ENCODE measurements around the gene NIPAL3. TPM values are rescaled to one million over a fixed set of nuclear protein-coding genes. Genes with fewer than 3 reads are reported as not detected.
A peak's percentile ranks its signal among the peaks of the same experiment; 100 is the strongest.

NIPAL3 gene
- total RNA-seq, 1 experiment from 2014 or later, result 16.6 TPM

DNA sequence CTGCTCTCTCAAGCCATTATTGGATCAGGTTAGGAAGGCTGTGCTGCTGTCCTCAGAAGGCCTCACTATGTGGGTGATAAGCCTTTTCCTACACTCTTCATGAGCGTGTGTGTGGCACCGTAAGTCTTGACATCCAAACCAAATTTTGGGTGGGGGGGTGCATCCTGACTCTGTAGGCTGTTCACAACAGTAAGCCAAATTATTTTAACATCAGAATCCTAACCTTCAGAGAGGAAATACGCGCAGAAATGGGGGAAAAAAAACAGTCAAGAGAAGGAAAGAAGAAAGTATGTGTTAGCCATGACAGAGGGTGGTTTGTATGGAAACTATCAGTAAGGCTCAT, 23.0 kb upstream of the NIPAL3 start (continued):
- TF ChIP-seq TCF7L2 (IDR thresholded peaks at IDR 0.05; ENCODE audit: borderline replicate concordance, extremely low read depth, insufficient read depth, insufficient read length), result no peak

- ChIA-PET POLR2A (interaction anchor here (2.2 to 2.4 kb wide), 3 partner anchors 191 to 242 kb away, joined by 10 to 19 read pairs (median 12); no protein-coding TSS in a partner anchor), RAD21 (ENCODE audit: low non-redundant PET in 1 of 2, low total read pairs in 2 of 2, uncharacterized antibody in 2 of 2, unreplicated experiment in 2 of 2) (interaction anchor here (0.9 to 3.7 kb wide), 7 partner anchors 191 to 442 kb away, joined by 3 to 68 read pairs (median 31); no protein-coding TSS in a partner anchor), CTCF (interaction anchor here (0.8 to 5.8 kb wide), 27 partner anchors 9 to 477 kb away, joined by 3 to 457 read pairs (median 8); partner anchors contain the start of genes IFNLR1, NIPAL3 and STPG1)
- Histone ChIP-seq H4K20me1 (ENCODE audit: insufficient read depth) (no peaks in the 10 kb centered on the region), H3K27me3 (ENCODE audit: insufficient read depth, low read length) (no peaks in the 10 kb centered on the region), H2AFZ (ENCODE audit: low read depth, low read length, poor library complexity, severe bottlenecking) (no peak overlapping the region), H3K27ac (ENCODE audit: low read depth, low read length) (no peak overlapping the region), H3K79me2 (ENCODE audit: insufficient read depth, low read length) (no peaks in the 10 kb centered on the region), H3K4me2 (ENCODE audit: low read length) (peak overlapping the region; percentile 59; the same call in 1 of the 2 replicates), H3K4me1 (ENCODE audit: control insufficient read depth in 1 of 2, insufficient read depth in 2 of 2, low read length in 2 of 2) (peaks cover 8 to 35% of the 10 kb centered on the region in 2 experiments), H3K4me3 (replicated peaks in 1 of 2; ENCODE audit: low read depth in 1 of 2, low read length in 2 of 2) (no peak overlapping the region), H3K9me3 (ENCODE audit: control insufficient read depth in 1 of 2, insufficient read depth in 1 of 2, low read depth in 1 of 2, low read length in 2 of 2) (no peaks in the 10 kb centered on the region), H3K9me2 (ENCODE audit: insufficient read depth) (no peaks in the 10 kb centered on the region), H3K36me3 (ENCODE audit: control insufficient read depth in 1 of 2, insufficient read depth in 2 of 2, low read length in 2 of 2) (no peaks in the 10 kb centered on the region), H3K9ac (ENCODE audit: low read length) (peak overlapping the region; percentile 38)
- ATAC-seq, result no peak
- DNase-seq (ENCODE audit: low read depth, low spot score), result no peak
- no peak for TF ChIP-seq EGR1 (IDR thresholded peaks at IDR 0.05; ENCODE audit: low read depth)
- no peak for TF ChIP-seq ZFX (IDR thresholded peaks at IDR 0.05)
- no peak for TF ChIP-seq POLR2A (IDR thresholded peaks at IDR 0.05; ENCODE audit: borderline replicate concordance, extremely low read depth, insufficient read depth, insufficient read length)
- TF ChIP-seq RAD21 (IDR thresholded peaks at IDR 0.05; ENCODE audit: low read depth), result no peak
- TF ChIP-seq EZH2phosphoT487 (IDR thresholded peaks at IDR 0.05; ENCODE audit: borderline replicate concordance), result no peak
- TF ChIP-seq SRF (IDR thresholded peaks at IDR 0.05; ENCODE audit: low read depth), result no peak
- TF ChIP-seq, protein P1, sequence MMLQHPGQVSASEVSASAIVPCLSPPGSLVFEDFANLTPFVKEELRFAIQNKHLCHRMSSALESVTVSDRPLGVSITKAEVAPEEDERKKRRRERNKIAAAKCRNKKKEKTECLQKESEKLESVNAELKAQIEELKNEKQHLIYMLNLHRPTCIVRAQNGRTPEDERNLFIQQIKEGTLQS (IDR thresholded peaks at IDR 0.05), result no peak
- TF ChIP-seq ZNF274 (IDR thresholded peaks at IDR 0.05; ENCODE audit: low read depth, low read length), result no peak
- TF ChIP-seq FOSL1 (IDR thresholded peaks at IDR 0.05; ENCODE audit: low read depth), result no peak
- TF ChIP-seq POLR2AphosphoS5 (IDR thresholded peaks at IDR 0.05; ENCODE audit: low read depth, low read length), result no peak
- TF ChIP-seq, protein P2, sequence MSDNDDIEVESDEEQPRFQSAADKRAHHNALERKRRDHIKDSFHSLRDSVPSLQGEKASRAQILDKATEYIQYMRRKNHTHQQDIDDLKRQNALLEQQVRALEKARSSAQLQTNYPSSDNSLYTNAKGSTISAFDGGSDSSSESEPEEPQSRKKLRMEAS (IDR thresholded peaks at IDR 0.05), result no peak
- intact Hi-C loops (cut with micrococcal nuclease), result loop anchor here (1.0 to 10.0 kb wide), 5 partner anchors 71 to 621 kb away; no protein-coding TSS in a partner anchor
- no TSS peak for BruUV-seq (replicated peaks)
Observed at GRCh38 chr1:24392982-24393650, 22.5 kb upstream of the NIPAL3 start.

Data from HCT116 (cell line).